T-helper 9 cell (primary cell): ENCODE results near the gene TRIM71.
"Not testable (repeated sequence)": the region's sequence is repeated elsewhere in the genome, so short reads cannot be mapped to it uniquely, and the experiment has no call there.

Experiments
- DNase-seq: peaks from one replicate; pipeline ENCODE4 v3.0.0-alpha.2; 2020

The TRIM71 gene

GRCh38 chr3:32820430-32820829 is 2.6 kb downstream of the TRIM71 start:
- no peak for DNase-seq

DNA sequence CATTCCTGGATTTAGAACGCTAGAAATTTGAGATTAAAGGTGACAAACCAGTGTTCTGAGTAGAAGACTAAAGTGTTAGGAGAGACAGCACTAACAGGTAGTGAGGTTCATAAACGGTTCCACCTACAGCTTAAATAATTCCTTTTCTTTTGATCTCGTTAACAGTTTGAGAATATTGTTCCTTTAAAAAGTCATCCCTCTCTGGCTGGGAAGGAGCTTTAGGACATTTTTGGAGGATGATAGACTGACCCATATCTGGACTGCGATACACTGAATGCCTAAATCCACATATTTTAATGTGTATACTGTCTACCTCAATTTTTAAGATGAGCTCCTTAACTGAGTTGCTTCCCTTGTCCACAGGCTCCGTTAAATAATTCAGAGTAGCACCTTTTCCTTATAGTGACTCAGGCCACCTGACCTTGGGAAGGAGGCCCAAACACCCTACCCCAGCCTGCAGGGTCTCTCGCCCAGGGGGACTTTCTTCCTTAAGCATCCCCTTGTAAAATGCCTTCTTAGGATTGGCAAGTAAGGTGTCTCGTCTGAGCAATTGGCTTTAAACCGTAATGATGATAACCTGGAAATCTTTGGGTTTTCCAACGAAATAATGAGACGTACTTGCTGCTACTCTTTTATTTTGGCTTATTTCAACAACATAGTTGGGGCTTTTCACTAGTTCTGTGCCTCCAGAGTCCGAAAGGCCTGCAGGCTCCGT is 3.3 kb downstream of the TRIM71 start:
- DNase-seq, result no peak

GRCh38 chr3:32821686-32822296 is 4.0 kb downstream of the TRIM71 start:
- DNase-seq, result no peak

- DNase-seq, result no peak
Observed at GRCh38 chr3:32822609-32823498, 5.1 kb downstream of the TRIM71 start.

DNA sequence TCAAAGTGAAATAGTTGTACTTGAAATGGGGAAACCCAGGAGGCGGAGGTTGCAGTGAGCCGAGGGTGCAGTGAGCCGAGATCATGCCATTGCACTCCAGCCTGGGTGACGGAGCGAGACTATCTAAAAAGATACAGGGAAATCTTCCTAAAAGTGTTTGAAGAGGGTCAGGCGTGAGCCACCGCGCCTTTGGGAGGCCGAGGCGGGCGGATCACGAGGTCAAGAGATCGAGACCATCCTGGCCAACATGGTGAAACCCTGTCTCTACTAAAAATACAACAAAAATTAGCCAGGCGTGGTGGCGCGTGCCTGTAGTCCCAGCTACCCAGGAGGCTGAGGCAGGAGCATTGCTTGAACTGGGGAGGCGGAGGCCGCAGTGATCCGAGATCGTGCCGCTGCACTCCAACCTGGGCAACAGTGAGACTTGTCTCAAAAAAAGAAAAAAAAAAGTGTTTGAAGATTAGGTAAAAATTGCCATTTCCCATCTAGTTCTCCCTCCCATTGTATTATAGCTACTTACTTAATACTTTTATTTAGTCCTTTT is 5.9 kb downstream of the TRIM71 start:
- DNase-seq, result not testable (repeated sequence)

DNA sequence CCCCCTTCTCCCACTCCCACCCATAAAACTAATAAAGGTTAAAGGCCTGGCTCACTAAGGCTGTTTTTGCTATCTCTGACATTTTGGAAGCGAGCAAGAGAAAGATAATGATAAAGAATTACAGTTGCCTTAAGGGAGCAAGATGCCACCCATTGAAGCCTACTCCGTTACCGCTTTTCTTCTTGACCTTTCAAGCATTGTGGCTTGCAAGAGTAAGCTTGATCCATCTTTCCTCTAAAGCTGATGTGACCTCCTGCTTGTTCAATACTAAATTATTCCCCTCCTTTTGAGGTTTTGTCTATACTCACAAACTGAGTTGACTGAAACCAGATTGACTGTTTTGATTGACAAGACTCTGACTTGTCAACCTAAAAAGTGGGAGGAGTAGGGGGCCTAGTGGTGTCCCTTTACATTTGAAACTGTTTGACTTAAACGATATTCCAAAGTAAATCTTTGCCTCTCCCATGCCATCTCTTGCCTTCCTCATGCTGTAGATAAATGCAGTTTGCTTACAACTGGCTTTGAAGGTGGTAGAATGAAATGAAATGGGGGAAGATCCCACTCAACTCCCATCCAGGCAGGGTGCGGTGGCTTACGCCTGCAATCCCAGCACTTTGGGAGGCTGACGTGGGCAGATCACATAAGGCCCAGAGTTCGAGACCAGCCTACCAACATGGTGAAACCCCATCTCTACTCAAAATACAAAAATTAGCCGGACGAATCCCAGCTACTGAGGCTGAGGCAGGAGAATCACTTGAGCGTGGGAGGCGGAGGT is 8.0 kb downstream of the TRIM71 start:
- DNase-seq, result no peak

DNA sequence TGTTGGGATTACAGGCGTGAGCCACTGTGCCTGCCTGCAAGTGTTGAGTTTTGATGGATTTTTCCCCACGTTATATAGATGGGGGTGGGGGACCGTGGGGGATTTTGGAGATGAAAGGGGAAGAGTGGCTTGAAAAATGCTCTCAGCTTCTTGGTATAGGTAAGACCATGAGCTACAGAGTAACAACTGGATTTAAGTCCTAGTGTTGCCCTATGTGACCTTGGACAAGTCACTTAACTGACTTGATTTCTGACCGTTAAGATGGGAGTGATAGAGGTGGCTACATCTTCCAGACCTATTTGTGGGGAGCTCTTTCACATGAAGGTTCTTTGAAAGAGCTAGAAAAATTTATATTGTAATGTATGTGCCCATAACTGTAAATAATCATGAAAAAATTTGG is 13.3 kb downstream of the TRIM71 start:
- DNase-seq, result no peak

- DNase-seq, result no peak
Observed at GRCh38 chr3:32831791-32832190, 14.0 kb downstream of the TRIM71 start.

DNA sequence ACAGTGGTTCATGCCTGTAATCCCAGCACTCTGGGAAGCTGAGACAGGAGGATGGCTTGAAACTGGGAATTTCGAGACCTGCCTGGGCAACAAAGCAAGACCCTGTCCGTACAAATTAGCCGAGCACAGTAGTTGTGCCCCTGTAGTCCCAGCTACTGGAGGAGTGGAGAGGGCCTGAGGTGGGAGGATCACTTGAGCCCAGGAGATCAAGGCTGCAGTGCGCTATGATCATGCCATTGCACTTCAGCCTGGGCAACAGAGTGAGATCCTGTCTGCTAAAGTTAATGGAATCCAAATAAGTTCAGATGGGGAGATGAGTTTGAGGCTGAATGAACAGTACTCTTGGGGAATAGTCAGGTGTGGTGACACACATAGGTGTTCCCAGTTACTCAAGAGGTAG is 14.4 kb downstream of the TRIM71 start:
- no peak for DNase-seq

- no peak for DNase-seq
Observed at GRCh38 chr3:32835049-32835371, 17.2 kb downstream of the TRIM71 start.

GRCh38 chr3:32835961-32836360 is 18.2 kb downstream of the TRIM71 start:
- DNase-seq, result no peak

GRCh38 chr3:32836601-32837000 is 18.8 kb downstream of the TRIM71 start:
- DNase-seq, result no peak

GRCh38 chr3:32837366-32837765 is 19.6 kb downstream of the TRIM71 start:
- no peak for DNase-seq

DNA sequence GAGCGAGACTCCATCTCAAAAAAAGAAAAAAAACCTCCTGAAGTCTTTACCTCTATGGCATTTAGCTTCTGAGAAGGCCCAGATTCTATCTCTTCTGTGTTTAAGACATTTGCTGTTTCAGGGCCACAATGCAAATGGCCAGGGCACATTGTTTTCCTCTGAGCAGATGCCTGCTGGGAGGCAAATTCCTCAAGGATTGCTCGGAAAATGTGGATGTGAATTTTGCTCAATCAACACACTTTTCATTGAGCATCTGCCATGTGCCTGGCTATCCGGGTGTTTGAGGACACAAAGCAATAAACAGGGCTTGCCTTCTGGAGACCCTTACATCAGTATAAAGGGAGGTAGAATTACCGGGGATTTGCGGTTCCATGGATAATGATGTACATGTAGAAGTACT is 20.0 kb downstream of the TRIM71 start:
- no peak for DNase-seq

DNA sequence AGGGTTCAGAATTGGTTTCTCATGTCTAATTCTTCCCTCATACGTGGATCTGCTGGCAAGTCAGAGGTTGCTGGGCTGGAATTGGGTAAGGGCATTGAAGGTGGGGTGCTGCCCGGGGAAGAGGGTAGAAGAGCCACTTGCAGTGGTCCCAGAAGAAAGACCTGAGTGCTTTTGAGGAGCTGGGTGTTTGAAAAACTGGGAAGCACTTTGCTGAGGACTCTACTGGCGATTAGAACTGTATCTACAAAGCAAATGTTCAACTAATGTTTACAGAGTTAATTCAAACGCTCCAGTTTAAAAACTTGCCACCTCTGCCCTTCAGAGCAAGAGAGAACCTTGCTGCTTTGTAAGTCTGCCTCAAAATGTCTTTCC is 21.9 kb downstream of the TRIM71 start:
- no peak for DNase-seq

DNA sequence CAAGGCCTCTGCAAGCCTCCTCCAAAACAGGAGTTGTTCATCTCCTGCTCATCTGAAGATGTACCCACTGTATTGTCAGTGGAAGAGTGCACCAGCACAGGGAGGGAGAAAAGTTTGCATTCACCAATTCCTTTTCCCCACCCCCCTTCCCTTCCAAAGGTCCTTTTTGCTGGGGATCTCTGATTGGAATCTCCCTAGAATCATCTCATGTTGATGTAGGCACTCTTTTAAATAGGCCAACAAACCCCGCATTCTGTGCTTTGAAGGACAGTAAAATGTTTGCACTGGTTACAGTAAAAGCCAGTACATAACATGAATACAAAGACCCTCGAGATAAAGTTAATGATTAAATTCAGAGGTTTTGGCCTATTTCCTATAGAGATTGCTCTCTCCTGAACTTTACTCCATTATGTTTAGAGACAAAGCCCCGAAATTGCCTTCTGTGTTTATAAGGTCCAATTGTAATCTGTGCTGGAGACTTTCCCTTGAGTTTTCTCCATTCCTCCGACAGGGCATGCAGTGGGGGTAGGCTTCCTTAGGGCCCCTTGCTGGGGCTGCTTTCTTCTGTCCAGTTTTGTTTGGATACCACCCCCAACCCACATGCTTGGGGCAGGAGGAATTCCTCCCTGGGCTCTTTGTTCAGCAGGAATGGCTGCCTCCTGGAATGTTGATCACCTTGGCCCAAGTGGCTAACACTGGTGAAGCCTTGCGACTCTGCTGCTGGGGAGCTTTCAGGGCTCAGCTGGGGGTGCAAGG is 22.5 kb downstream of the TRIM71 start:
- no peak for DNase-seq

DNA sequence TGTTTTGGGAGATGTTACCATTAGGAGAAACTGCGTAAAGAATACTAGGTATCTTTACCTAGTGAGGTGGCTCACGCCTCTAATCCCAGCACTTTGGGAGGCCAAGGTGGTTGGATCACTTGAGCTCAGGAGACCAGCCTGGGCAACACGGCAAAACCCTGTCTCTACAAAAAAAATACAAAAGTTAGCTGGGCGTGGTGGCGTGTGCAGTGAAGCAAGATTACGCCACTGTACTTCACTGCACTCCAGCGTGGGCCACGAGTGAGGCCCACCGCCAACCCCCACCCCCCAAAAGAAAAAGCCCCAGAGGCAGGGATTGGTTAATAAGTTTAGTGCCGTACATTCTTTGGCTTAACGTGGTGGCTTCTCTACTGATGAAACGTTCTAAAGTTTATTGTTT is 23.5 kb downstream of the TRIM71 start:
- DNase-seq, result no peak

- no peak for DNase-seq
Observed at GRCh38 chr3:32841867-32842470, 24.2 kb downstream of the TRIM71 start.

DNA sequence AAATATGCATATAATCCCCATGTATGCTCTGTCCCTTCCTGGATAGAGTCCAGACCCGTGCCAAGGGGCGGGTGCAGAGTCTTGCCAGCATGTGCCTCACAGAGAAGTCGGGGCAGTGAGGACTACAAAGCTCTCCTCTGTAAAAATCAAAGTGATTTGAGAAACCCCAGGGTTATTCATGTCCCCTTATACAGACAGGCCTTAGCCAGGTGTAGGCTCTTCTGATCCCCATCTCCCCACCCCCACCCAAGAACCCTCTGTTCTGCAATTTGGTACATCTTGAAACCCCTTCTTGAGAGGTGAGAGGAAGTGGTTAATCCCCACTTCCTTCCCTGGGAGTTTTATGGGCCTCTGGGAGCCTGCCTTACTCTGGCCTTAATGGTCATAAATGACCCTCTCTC is 24.7 kb downstream of the TRIM71 start:
- DNase-seq, result no peak

DNA sequence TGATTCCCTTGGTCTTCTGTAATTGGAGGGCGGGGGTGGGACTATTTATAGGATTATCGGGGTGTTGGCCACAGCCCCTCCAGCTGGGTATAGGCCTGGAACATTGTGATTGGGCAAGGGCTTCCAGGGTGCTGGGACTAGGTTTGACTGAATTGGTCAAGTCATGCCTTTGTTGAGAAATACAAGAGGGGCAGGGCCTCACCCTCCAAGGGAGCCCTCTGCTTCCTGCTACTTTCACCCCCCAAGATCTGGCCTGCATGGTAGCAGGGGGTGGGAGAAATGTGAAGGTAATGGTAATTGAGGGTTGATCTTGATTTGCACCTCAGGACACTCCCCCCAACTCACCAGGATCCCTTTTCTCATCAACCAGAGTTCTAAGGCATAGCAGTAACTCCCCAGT is 25.2 kb downstream of the TRIM71 start:
- no peak for DNase-seq

DNA sequence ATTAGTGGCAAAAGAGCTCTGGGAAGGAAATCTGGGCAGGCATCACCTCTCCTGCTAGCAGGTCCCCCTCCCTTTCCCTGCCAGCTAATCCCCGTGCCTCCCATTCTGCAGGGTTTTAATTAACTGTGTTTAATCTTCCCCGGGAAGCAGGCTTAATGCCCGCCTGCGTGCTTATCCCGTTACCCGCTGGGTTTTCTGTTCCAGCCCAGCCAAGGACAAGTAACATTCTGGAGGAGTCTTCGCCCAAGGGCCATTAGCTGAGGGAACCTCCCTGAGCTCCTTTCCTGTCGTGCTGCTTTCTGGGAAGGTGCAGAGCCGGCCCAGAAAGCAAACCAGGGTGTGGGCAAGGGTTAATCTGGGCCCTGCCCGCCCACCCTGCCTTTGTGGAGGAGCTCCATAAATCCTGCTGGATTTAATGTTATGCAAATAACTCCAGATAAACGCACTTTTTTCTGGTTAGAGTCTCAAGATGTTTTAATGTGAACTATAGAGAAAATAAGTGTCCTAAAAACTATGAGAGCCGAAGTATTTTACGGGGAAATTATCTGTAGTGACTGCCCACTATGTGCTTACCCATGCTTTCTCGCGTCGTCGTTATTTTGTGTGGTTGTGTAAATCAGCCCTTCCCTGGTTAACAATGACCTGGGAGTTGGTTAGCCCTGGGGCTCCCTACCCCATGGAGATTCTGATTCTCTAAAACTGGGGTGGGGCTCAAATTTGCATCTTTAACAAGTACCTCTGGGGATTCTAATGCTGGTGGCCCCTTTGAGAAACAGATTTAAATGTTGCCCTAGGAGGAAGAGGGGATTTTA is 25.9 kb downstream of the TRIM71 start:
- DNase-seq, result no peak
